A549 (cell line): ENCODE data around the gene HHATL. TPM values are rescaled to one million over a fixed set of nuclear protein-coding genes. Genes with fewer than 3 reads are reported as not detected.
"Not testable (repeated sequence)": the region's sequence is repeated elsewhere in the genome, so short reads cannot be mapped to it uniquely, and the experiment has no call there.

Experiments used
- ATAC-seq, 2 experiments: fragments of 200-7000 bp in 1 of 2; fragments of >200 bp in 1 of 2; cut with Nextera tagmentation in 1 of 2; cut with Tn5 transposase in 1 of 2; 3 replicates each; pipeline versions ENCODE4 v1.8.0 to v1.9.1; 2018 to 2020; ENCODE audit warnings: mild to moderate bottlenecking in 1 of 2, moderate library complexity in 1 of 2
- CTCF ChIA-PET: fragments of 300-600 bp; sonication (Branson Sonifier 250); formaldehyde crosslinking; extraction: SDS; loops from one replicate; lab custom pipeline; 2021; ENCODE audit warnings: antibody characterized with exemption, inconsistent platforms; lab: Yijun Ruan, JAX
- POLR2A ChIA-PET: fragments of 350-600 bp; formaldehyde crosslinking; extraction: SDS; loops from one replicate; lab custom pipeline; 2021; ENCODE audit warnings: antibody characterized with exemption, inconsistent platforms; lab: Yijun Ruan, JAX
- DNase-seq, 2 experiments: peaks; one replicate each; pipeline versions ENCODE4 v3.0.0 to v3.0.0-alpha.2; 2011 to 2016; ENCODE audit warnings: low read depth in 1 of 2, low spot score in 1 of 2
- FAIRE-seq: peaks from 2 replicates; lab custom pipeline; 2011; peaks lifted over from hg19 to GRCh38; lab: Jason Lieb, UNC
- H3K27ac ChIP-seq, 2 experiments: fragments of >200 bp; sonication (Bioruptor Twin); formaldehyde crosslinking; 3 replicates each; pipeline ENCODE4 v1.5.1; 2016 to 2017
- H3K4me1 ChIP-seq: fragments of >200 bp; sonication (Bioruptor Twin); formaldehyde crosslinking; 3 replicates; pipeline ENCODE4 v1.6.1; 2016
- H3K4me2 ChIP-seq: fragments of >200 bp; sonication (Bioruptor Twin); formaldehyde crosslinking; 3 replicates; pipeline ENCODE4 v1.6.1; 2016
- H3K4me3 ChIP-seq: fragments of >200 bp; sonication (Bioruptor Twin); formaldehyde crosslinking; 3 replicates; pipeline ENCODE4 v1.5.1; 2016
- H3K9me3 ChIP-seq: fragments of >200 bp; sonication (Bioruptor Twin); formaldehyde crosslinking; 3 replicates; pipeline ENCODE4 v1.6.1; 2016
- BHLHE40 ChIP-seq: IDR thresholded peaks from 2 replicates; pipeline ENCODE4 v1.6.1; 2012; ENCODE audit warnings: low read depth, low read length, inconsistent platforms
- CBX2 ChIP-seq: fragments of 200-600 bp; sonication (generic); IDR thresholded peaks from 2 replicates; pipeline ENCODE4 v1.6.1; 2016; ENCODE audit warnings: low read depth, mild to moderate bottlenecking, borderline replicate concordance
- CEBPB ChIP-seq, 2 experiments: fragments of >200 bp in 1 of 2; sonication (Bioruptor Twin) in 1 of 2; formaldehyde crosslinking in 1 of 2; IDR thresholded peaks; 2 replicates each; pipeline ENCODE4 v1.6.1; 2012 to 2016
- EHF ChIP-seq: fragments of 250-450 bp; sonication (Bioruptor Pico); IDR thresholded peaks from 2 replicates; pipeline ENCODE4 v1.5.0; 2020; ENCODE audit warnings: mild to moderate bottlenecking
- EP300 ChIP-seq, 2 experiments: fragments of >200 bp; sonication (Bioruptor Twin); formaldehyde crosslinking; IDR thresholded peaks; 2 replicates in 1 of 2; 3 replicates in 1 of 2; pipeline ENCODE4 v1.6.1; 2016 to 2017
- ESRRA ChIP-seq: fragments of 150-350 bp; IDR thresholded peaks from 2 replicates; pipeline ENCODE4 v1.6.1; 2014; ENCODE audit warnings: mild to moderate bottlenecking, low read length, borderline replicate concordance
- FOSB ChIP-seq: fragments of 250-450 bp; sonication (Bioruptor Pico); IDR thresholded peaks from 2 replicates; pipeline ENCODE4 v1.5.0; 2020; ENCODE audit warnings: mild to moderate bottlenecking, moderate library complexity
- FOSL2 ChIP-seq, 2 experiments: fragments of 450-650 bp in 1 of 2; fragments of >200 bp in 1 of 2; sonication (Bioruptor Twin) in 1 of 2; formaldehyde crosslinking; IDR thresholded peaks; 2 replicates each; pipeline versions ENCODE4 v1.5.0 to v1.6.1; 2016 to 2020; ENCODE audit warnings: mild to moderate bottlenecking in 1 of 2, moderate library complexity in 1 of 2
- FOXS1 ChIP-seq: fragments of 250-450 bp; sonication (Bioruptor Pico); IDR thresholded peaks from 2 replicates; pipeline ENCODE4 v1.5.0; 2020; ENCODE audit warnings: mild to moderate bottlenecking, moderate library complexity
- HEYL ChIP-seq: fragments of 250-450 bp; sonication (Bioruptor Pico); IDR thresholded peaks from 2 replicates; pipeline ENCODE4 v1.8.0; 2021; ENCODE audit warnings: mild to moderate bottlenecking, moderate library complexity
- HMGXB4 ChIP-seq: fragments of 250-450 bp; sonication (Bioruptor Pico); IDR thresholded peaks from 2 replicates; pipeline ENCODE4 v1.5.0; 2021; ENCODE audit warnings: mild to moderate bottlenecking, moderate library complexity, borderline replicate concordance
- HOXA7 ChIP-seq: fragments of 250-450 bp; sonication (Bioruptor Pico); IDR thresholded peaks from 2 replicates; pipeline ENCODE4 v1.5.0; 2020; ENCODE audit warnings: mild to moderate bottlenecking, moderate library complexity
- JUN ChIP-seq, 2 experiments: fragments of >200 bp; sonication (Bioruptor Twin); formaldehyde crosslinking; IDR thresholded peaks; 2 replicates in 1 of 2; 3 replicates in 1 of 2; pipeline ENCODE4 v1.6.1; 2016 to 2017
- JUNB ChIP-seq: fragments of >200 bp; sonication (Bioruptor Twin); formaldehyde crosslinking; IDR thresholded peaks from 2 replicates; pipeline ENCODE4 v1.6.1; 2016
- NPAS2 ChIP-seq: fragments of 250-450 bp; sonication (Bioruptor Pico); IDR thresholded peaks from 2 replicates; pipeline ENCODE4 v1.8.0; 2022; ENCODE audit warnings: mild to moderate bottlenecking, moderate library complexity, borderline replicate concordance
- RCOR1 ChIP-seq: fragments of 150-350 bp; IDR thresholded peaks from 2 replicates; pipeline ENCODE4 v1.6.1; 2014; ENCODE audit warnings: antibody characterized with exemption, low read length, low read depth
- RNF2 ChIP-seq: fragments of 200-600 bp; sonication (generic); IDR thresholded peaks from 2 replicates; pipeline ENCODE4 v1.6.1; 2016; ENCODE audit warnings: low read depth, mild to moderate bottlenecking, antibody characterized with exemption, moderate library complexity, borderline replicate concordance
- SREBF2 ChIP-seq: fragments of 450-650 bp; IDR thresholded peaks from 2 replicates; pipeline ENCODE4 v1.6.1; 2014; ENCODE audit warnings: mild to moderate bottlenecking, moderate library complexity
- USF2 ChIP-seq: fragments of 450-650 bp; IDR thresholded peaks from 2 replicates; pipeline ENCODE4 v1.6.1; 2014; ENCODE audit warnings: antibody characterized with exemption
- ZNF302 ChIP-seq: fragments of 250-450 bp; sonication (Bioruptor Pico); IDR thresholded peaks from 2 replicates; pipeline ENCODE4 v1.9.0; 2021; ENCODE audit warnings: inconsistent platforms, mild to moderate bottlenecking, moderate library complexity
- WGBS: methylation state at CpG from one replicate; pipeline ENCODE4 v1.1.6; 2017; ENCODE audit errors: missing lambda C conversion rate; 5-methylcytosine and 5-hydroxymethylcytosine counted together
- polyA plus RNA-seq, 4 experiments: library from polyadenylated mRNA; depleted of rRNA in 3 of 4; stranded (reverse); fragments of >200 nt; fragmentation: RNase III in 1 of 4; extraction: RNeasy Plus Mini Kit Qiagen cat#74134 plus additional on column Dnase treatment in 1 of 4; gene quantifications; 2 replicates in 3 of 4; 3 replicates in 1 of 4; pipeline ENCODE4 v1.2.3, GENCODE V29; 2011 to 2017
- TF ChIP-seq, protein P1 (sequence below): fragments of >200 bp; sonication (Bioruptor Twin); formaldehyde crosslinking; IDR thresholded peaks from 3 replicates; pipeline ENCODE4 v1.5.1; 2016
- TF ChIP-seq, protein P2 (sequence below): fragments of 200-600 bp; sonication (generic); IDR thresholded peaks from 2 replicates; pipeline ENCODE4 v1.6.1; 2016; ENCODE audit warnings: antibody characterized with exemption, mild to moderate bottlenecking, moderate library complexity
- TF ChIP-seq, protein P3 (sequence below): IDR thresholded peaks from 2 replicates; pipeline ENCODE4 v1.6.1; 2012

HHATL gene
- polyA plus RNA-seq, 2 of the 4 experiments (the other 2 are of a cell fraction) = not detected

- DNase-seq = no peak
- ATAC-seq = no peak
- Histone ChIP-seq H3K9me3 (no peaks in the 10 kb centered on the region), H3K4me3 (no peak overlapping the region), H3K4me1 (no peaks in the 10 kb centered on the region), H3K27ac (no peak overlapping the region), H3K4me2 (no peak overlapping the region)
- CTCF ChIA-PET = interaction anchor here (1.1 kb wide), 1 partner anchor 11 kb away, joined by 3 read pairs; no protein-coding TSS in a partner anchor
- POLR2A ChIA-PET = no interaction called here
- FAIRE-seq = no peak
- TF ChIP-seq HOXA7 (CRISPR knock-in tag) (no peak), SREBF2 (no peak), EHF (CRISPR knock-in tag) (no peak), ESRRA (no peak), RNF2 (no peak), FOSL2 (IDR thresholded peaks at IDR 0.05) (no peak), FOSL2 (CRISPR knock-in tag; IDR thresholded peaks at IDR 0.05) (no peak), FOXS1 (CRISPR knock-in tag) (no peak), JUNB (no peak), EP300 (IDR thresholded peaks at IDR 0.05) (no peak), HMGXB4 (CRISPR knock-in tag) (no peak), NPAS2 (CRISPR knock-in tag) (no peak), BHLHE40 (no peak), HEYL (no peak)
- TF ChIP-seq, protein P1, sequence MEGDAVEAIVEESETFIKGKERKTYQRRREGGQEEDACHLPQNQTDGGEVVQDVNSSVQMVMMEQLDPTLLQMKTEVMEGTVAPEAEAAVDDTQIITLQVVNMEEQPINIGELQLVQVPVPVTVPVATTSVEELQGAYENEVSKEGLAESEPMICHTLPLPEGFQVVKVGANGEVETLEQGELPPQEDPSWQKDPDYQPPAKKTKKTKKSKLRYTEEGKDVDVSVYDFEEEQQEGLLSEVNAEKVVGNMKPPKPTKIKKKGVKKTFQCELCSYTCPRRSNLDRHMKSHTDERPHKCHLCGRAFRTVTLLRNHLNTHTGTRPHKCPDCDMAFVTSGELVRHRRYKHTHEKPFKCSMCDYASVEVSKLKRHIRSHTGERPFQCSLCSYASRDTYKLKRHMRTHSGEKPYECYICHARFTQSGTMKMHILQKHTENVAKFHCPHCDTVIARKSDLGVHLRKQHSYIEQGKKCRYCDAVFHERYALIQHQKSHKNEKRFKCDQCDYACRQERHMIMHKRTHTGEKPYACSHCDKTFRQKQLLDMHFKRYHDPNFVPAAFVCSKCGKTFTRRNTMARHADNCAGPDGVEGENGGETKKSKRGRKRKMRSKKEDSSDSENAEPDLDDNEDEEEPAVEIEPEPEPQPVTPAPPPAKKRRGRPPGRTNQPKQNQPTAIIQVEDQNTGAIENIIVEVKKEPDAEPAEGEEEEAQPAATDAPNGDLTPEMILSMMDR = no peak
- 37% methylated on average over 2 of the region's 2 CpGs for WGBS
These were observed 20.6 kb upstream of the HHATL start for GRCh38 chr3:42723219-42723618.

GRCh38 chr3:42722442-42722841 lies 19.8 kb upstream of the HHATL start:
- CTCF ChIA-PET = interaction anchor here (1.1 to 1.5 kb wide), 2 partner anchors 10 to 22 kb away, joined by 3 to 5 read pairs; no protein-coding TSS in a partner anchor
- 45% methylated on average over 3 of the region's 3 CpGs for WGBS
- H3K27ac ChIP-seq, ATAC-seq, H3K4me2 ChIP-seq, H3K9me3 ChIP-seq, POLR2A ChIA-PET, DNase-seq, H3K4me3 ChIP-seq, H3K4me1 ChIP-seq, FAIRE-seq: not testable (repeated sequence)

DNA sequence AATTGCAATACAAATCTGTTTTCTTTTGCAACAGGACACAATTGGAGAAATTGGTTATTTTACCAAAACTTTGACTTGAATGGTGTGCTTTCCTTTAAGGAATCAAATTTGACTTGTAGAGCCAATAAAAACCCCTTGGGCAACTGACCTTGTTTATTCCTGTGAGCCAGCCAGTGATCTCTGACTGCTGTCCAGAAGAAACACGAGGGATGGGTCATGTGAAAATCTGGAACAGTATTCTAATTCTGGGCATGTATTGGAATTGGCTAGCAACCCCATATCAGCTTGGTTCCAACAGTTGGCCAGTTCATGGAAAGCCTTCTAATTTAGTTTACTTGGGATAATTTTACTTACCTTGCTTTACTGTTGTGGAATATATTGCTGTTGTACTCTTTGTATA lies 19.1 kb upstream of the HHATL start:
- Histone ChIP-seq H3K4me3 (no peak overlapping the region), H3K9me3 (no peaks in the 10 kb centered on the region), H3K4me2 (no peak overlapping the region), H3K27ac (no peak overlapping the region), H3K4me1 (no peaks in the 10 kb centered on the region)
- no peak for ATAC-seq
- WGBS = 0% methylated on average over 1 of the region's 1 CpG
- CTCF ChIA-PET = interaction anchor here (1.1 to 1.5 kb wide), 2 partner anchors 9 to 23 kb away, joined by 3 to 5 read pairs; no protein-coding TSS in a partner anchor
- POLR2A ChIA-PET = no interaction called here
- TF ChIP-seq JUN (IDR thresholded peaks at IDR 0.05) (no peak), CEBPB (IDR thresholded peaks at IDR 0.05) (no peak), ZNF302 (CRISPR knock-in tag) (no peak), FOSB (CRISPR knock-in tag) (no peak), USF2 (no peak), RCOR1 (no peak), CBX2 (no peak), HMGXB4 (CRISPR knock-in tag) (no peak)
- TF ChIP-seq, protein P2, sequence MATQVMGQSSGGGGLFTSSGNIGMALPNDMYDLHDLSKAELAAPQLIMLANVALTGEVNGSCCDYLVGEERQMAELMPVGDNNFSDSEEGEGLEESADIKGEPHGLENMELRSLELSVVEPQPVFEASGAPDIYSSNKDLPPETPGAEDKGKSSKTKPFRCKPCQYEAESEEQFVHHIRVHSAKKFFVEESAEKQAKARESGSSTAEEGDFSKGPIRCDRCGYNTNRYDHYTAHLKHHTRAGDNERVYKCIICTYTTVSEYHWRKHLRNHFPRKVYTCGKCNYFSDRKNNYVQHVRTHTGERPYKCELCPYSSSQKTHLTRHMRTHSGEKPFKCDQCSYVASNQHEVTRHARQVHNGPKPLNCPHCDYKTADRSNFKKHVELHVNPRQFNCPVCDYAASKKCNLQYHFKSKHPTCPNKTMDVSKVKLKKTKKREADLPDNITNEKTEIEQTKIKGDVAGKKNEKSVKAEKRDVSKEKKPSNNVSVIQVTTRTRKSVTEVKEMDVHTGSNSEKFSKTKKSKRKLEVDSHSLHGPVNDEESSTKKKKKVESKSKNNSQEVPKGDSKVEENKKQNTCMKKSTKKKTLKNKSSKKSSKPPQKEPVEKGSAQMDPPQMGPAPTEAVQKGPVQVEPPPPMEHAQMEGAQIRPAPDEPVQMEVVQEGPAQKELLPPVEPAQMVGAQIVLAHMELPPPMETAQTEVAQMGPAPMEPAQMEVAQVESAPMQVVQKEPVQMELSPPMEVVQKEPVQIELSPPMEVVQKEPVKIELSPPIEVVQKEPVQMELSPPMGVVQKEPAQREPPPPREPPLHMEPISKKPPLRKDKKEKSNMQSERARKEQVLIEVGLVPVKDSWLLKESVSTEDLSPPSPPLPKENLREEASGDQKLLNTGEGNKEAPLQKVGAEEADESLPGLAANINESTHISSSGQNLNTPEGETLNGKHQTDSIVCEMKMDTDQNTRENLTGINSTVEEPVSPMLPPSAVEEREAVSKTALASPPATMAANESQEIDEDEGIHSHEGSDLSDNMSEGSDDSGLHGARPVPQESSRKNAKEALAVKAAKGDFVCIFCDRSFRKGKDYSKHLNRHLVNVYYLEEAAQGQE = no peak
- TF ChIP-seq, protein P3, sequence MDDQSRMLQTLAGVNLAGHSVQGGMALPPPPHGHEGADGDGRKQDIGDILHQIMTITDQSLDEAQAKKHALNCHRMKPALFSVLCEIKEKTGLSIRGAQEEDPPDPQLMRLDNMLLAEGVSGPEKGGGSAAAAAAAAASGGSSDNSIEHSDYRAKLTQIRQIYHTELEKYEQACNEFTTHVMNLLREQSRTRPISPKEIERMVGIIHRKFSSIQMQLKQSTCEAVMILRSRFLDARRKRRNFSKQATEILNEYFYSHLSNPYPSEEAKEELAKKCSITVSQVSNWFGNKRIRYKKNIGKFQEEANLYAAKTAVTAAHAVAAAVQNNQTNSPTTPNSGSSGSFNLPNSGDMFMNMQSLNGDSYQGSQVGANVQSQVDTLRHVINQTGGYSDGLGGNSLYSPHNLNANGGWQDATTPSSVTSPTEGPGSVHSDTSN = no peak
- DNase-seq = no peak
- no peak for FAIRE-seq
